ENCODE results near the gene ACTN1. TPM values are rescaled to one million over a fixed set of nuclear protein-coding genes. Genes with fewer than 3 reads are reported as not detected.

ACTN1 gene
- total RNA-seq, 1 experiment from 2014 or later = 212 TPM

GRCh38 chr14:68970736-68971135 lies 8.4 kb downstream of the ACTN1 start:
- Histone ChIP-seq H3K27ac (ENCODE audit: low read length) (no peak overlapping the region), H3K4me1 (ENCODE audit: control insufficient read depth, insufficient read depth, low read length) (peaks cover 44% of the 10 kb centered on the region), H3K9me3 (ENCODE audit: control insufficient read depth, insufficient read depth, low read depth, low read length) (no peaks in the 10 kb centered on the region), H3K36me3 (ENCODE audit: control insufficient read depth, insufficient read depth, low read length) (0 out of 2 replicates have a peak, but pooled peaks cover 9% of the 10 kb centered on the region), H3K27me3 (ENCODE audit: control insufficient read depth, insufficient read depth, low read length) (no peaks in the 10 kb centered on the region), H3K4me3 (ENCODE audit: low read depth in 2 of 2, low read length in 2 of 2) (no peak overlapping the region)
- ChIA-PET POLR2A (no interaction called here), CTCF (no interaction called here)
- intact Hi-C loops (cut with micrococcal nuclease; ENCODE audit: unreplicated experiment) (no loop called here), in situ Hi-C loops (cut with HindIII; ENCODE audit: low pct_unique_long_range_greater_than_20kb, low sequenced_read_pairs) (no loop called here)
- no TSS peak for BruUV-seq (replicated peaks)
- ATAC-seq = no peak
- TF ChIP-seq SIN3A (IDR thresholded peaks at IDR 0.05; ENCODE audit: borderline replicate concordance, insufficient read depth, low read depth, low read length) (no peak), TCF7L2 (IDR thresholded peaks at IDR 0.05; ENCODE audit: low read depth, low read length) (no peak), REST (IDR thresholded peaks at IDR 0.05; ENCODE audit: insufficient read depth in 1 of 2, low read depth in 2 of 2, low read length in 1 of 2) (no peak), POLR2AphosphoS5 (IDR thresholded peaks at IDR 0.05; ENCODE audit: low read depth, low read length) (no peak)
- TF ChIP-seq, protein P1, sequence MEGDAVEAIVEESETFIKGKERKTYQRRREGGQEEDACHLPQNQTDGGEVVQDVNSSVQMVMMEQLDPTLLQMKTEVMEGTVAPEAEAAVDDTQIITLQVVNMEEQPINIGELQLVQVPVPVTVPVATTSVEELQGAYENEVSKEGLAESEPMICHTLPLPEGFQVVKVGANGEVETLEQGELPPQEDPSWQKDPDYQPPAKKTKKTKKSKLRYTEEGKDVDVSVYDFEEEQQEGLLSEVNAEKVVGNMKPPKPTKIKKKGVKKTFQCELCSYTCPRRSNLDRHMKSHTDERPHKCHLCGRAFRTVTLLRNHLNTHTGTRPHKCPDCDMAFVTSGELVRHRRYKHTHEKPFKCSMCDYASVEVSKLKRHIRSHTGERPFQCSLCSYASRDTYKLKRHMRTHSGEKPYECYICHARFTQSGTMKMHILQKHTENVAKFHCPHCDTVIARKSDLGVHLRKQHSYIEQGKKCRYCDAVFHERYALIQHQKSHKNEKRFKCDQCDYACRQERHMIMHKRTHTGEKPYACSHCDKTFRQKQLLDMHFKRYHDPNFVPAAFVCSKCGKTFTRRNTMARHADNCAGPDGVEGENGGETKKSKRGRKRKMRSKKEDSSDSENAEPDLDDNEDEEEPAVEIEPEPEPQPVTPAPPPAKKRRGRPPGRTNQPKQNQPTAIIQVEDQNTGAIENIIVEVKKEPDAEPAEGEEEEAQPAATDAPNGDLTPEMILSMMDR (IDR thresholded peaks at IDR 0.05) = no peak
- DNase-seq (ENCODE audit: low read depth, low spot score) = no peak

GRCh38 chr14:68970038-68970612 lies 9.0 kb downstream of the ACTN1 start:
- ATAC-seq = no peak

DNA sequence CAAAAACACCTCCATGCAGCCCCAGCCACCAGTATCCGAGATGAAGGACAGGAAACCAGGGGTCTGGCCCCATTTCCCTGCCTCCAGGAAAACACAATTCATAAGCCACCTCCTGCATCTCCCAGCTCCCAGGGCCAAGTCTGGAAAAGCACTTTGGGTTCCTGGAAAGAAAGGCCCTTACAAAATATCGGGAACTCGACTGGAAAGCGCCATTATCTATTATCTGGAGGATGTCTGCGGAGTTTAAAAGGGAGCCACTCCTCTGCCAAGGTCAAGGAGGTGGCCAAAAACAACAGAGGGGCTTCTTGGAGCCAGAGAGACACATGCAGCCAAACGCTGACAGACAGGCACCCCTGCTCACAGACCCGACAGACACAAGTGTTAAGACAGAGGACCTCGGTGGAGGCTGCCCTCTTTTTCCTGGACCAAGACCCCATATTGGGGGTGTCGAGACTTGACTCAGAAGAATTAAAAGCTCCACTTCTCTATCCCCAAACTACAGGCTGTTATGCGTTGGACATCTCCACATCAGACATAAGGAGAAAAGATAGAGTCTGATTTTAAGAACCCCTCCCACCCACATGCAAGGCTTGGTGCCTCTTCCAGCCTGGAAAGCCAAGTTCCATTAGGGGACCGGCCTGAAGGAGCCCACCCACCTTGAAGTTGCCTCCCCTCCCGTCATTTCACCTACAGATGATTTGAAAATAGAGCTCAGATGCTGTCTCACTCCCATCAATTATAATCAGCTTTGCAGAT lies 9.6 kb downstream of the ACTN1 start:
- in situ Hi-C loops (cut with HindIII; ENCODE audit: low pct_unique_long_range_greater_than_20kb, low sequenced_read_pairs) = no loop called here
- no peak overlapping the region for H3K27ac ChIP-seq (ENCODE audit: low read length)
- no peak for DNase-seq (ENCODE audit: low read depth, low spot score)
- POLR2A ChIA-PET = no interaction called here
- H3K4me1 ChIP-seq (ENCODE audit: control insufficient read depth, insufficient read depth, low read length) = peaks cover 49% of the 10 kb centered on the region
- 0 out of 2 replicates have a peak, but pooled peaks cover 9% of the 10 kb centered on the region for H3K36me3 ChIP-seq (ENCODE audit: control insufficient read depth, insufficient read depth, low read length)
- no peak overlapping the region for H3K4me3 ChIP-seq (ENCODE audit: low read depth in 2 of 2, low read length in 2 of 2)
- CTCF ChIA-PET = interaction anchor here (0.7 kb wide), 1 partner anchor 20 kb away, joined by 3 read pairs; no protein-coding TSS in a partner anchor
- H3K9me3 ChIP-seq (ENCODE audit: control insufficient read depth, insufficient read depth, low read depth, low read length) = no peaks in the 10 kb centered on the region
- no peak for TF ChIP-seq POLR2AphosphoS5 (IDR thresholded peaks at IDR 0.05; ENCODE audit: low read depth, low read length)
- no TSS peak for BruUV-seq (replicated peaks)
- intact Hi-C loops (cut with micrococcal nuclease; ENCODE audit: unreplicated experiment) = no loop called here
- ATAC-seq = no peak
- no peaks in the 10 kb centered on the region for H3K27me3 ChIP-seq (ENCODE audit: control insufficient read depth, insufficient read depth, low read length)

More at GRCh38 chr14:68970038-68970612, 9.0 kb downstream of the ACTN1 start:
- TF ChIP-seq SIN3A (IDR thresholded peaks at IDR 0.05; ENCODE audit: borderline replicate concordance, insufficient read depth, low read depth, low read length) = no peak
- Histone ChIP-seq H3K27ac (ENCODE audit: low read length) (no peak overlapping the region), H3K4me1 (ENCODE audit: control insufficient read depth, insufficient read depth, low read length) (peaks cover 44% of the 10 kb centered on the region), H3K36me3 (ENCODE audit: control insufficient read depth, insufficient read depth, low read length) (0 out of 2 replicates have a peak, but pooled peaks cover 9% of the 10 kb centered on the region), H3K27me3 (ENCODE audit: control insufficient read depth, insufficient read depth, low read length) (no peaks in the 10 kb centered on the region), H3K4me3 (ENCODE audit: low read depth in 2 of 2, low read length in 2 of 2) (no peak overlapping the region), H3K9me3 (ENCODE audit: control insufficient read depth, insufficient read depth, low read depth, low read length) (no peaks in the 10 kb centered on the region)
- in situ Hi-C loops (cut with HindIII; ENCODE audit: low pct_unique_long_range_greater_than_20kb, low sequenced_read_pairs) = no loop called here
- intact Hi-C loops (cut with micrococcal nuclease; ENCODE audit: unreplicated experiment) = no loop called here
- ChIA-PET POLR2A (no interaction called here), CTCF (no interaction called here)
- no peak for DNase-seq (ENCODE audit: low read depth, low spot score)
- BruUV-seq (replicated peaks) = no TSS peak
